Uterus (tissue), 2 donors: ENCODE data around the gene PM20D1.

Experiments
- CTCF ChIP-seq, 4 experiments: fragments of 200-600 bp in 2 of 4; fragments of 450-650 bp in 2 of 4; sonication (generic) in 2 of 4; IDR thresholded peaks; one replicate each; pipeline ENCODE4 v1.5.1; 2016 to 2019; ENCODE audit warnings: antibody characterized with exemption in 4 of 4, mild to moderate bottlenecking in 2 of 4, moderate library complexity in 1 of 4
- POLR2A ChIP-seq, 2 donors: fragments of 450-650 bp; IDR thresholded peaks; one replicate each; pipeline ENCODE4 v1.6.1; 2016; ENCODE audit warnings: antibody characterized with exemption in 2 of 2, mild to moderate bottlenecking in 1 of 2, moderate library complexity in 1 of 2

- TF ChIP-seq CTCF (IDR thresholded peaks at IDR 0.05) (no peak), POLR2A (IDR thresholded peaks at IDR 0.05) (no peak)
Observed at GRCh38 chr1:205810448-205811157, 39.3 kb downstream of the PM20D1 start.
